ENCODE measurements around the gene DDC.

Gene DDC

GRCh38 chr7:50491943-50492342, 73.3 kb downstream of the DDC start:
- no peak for TF ChIP-seq CTCF (IDR thresholded peaks at IDR 0.05; ENCODE audit: control extremely low read depth, extremely low read depth, low read depth, missing control alignments)
- CTCF ChIA-PET, result interaction anchor here (1.1 to 2.4 kb wide), 3 partner anchors 14 to 23 kb away, joined by 3 to 7 read pairs (median 3); no protein-coding TSS in a partner anchor
- DNase-seq (ENCODE audit: extremely low spot score), result no peak
- POLR2A ChIA-PET, result no interaction called here

- DNase-seq (ENCODE audit: extremely low spot score), result no peak
- TF ChIP-seq CTCF (IDR thresholded peaks at IDR 0.05; ENCODE audit: control extremely low read depth, extremely low read depth, low read depth, missing control alignments), result no peak
- ChIA-PET CTCF (interaction anchor here (1.1 to 2.4 kb wide), 3 partner anchors 13 to 23 kb away, joined by 3 to 7 read pairs (median 3); no protein-coding TSS in a partner anchor), POLR2A (no interaction called here)
These were observed 74.0 kb downstream of the DDC start for GRCh38 chr7:50491209-50491608.

- TF ChIP-seq CTCF (IDR thresholded peaks at IDR 0.05; ENCODE audit: control extremely low read depth, extremely low read depth, low read depth, missing control alignments), result no peak
- no peak for DNase-seq (ENCODE audit: extremely low spot score)
- ChIA-PET CTCF (interaction anchor here (2.5 kb wide), 1 partner anchor 10 kb away, joined by 10 read pairs; no protein-coding TSS in a partner anchor), POLR2A (no interaction called here)
These were observed 76.8 kb downstream of the DDC start for GRCh38 chr7:50488379-50488778.

- TF ChIP-seq CTCF (IDR thresholded peaks at IDR 0.05; ENCODE audit: control extremely low read depth, extremely low read depth, low read depth, missing control alignments), result no peak
- CTCF ChIA-PET, result interaction anchor here (1.0 to 2.5 kb wide), 5 partner anchors 11 to 33 kb away, joined by 3 to 10 read pairs (median 4); no protein-coding TSS in a partner anchor
- DNase-seq (ENCODE audit: extremely low spot score), result no peak
These were observed 78.7 kb downstream of the DDC start for GRCh38 chr7:50486512-50486911.

GRCh38 chr7:50481867-50482266, 83.3 kb downstream of the DDC start:
- DNase-seq (ENCODE audit: extremely low spot score), result no peak
- TF ChIP-seq CTCF (IDR thresholded peaks at IDR 0.05; ENCODE audit: control extremely low read depth, extremely low read depth, low read depth, missing control alignments), result no peak
- POLR2A ChIA-PET, result no interaction called here
- CTCF ChIA-PET, result interaction anchor here (1.3 kb wide), 1 partner anchor 14 kb away, joined by 5 read pairs; no protein-coding TSS in a partner anchor

More at GRCh38 chr7:50486512-50486911, 78.7 kb downstream of the DDC start:
- POLR2A ChIA-PET, result interaction anchor here (0.7 kb wide), 1 partner anchor 30 kb away, joined by 3 read pairs; no protein-coding TSS in a partner anchor

GRCh38 chr7:50480797-50481196, 84.4 kb downstream of the DDC start:
- ChIA-PET CTCF (interaction anchor here (1.3 kb wide), 1 partner anchor 13 kb away, joined by 5 read pairs; no protein-coding TSS in a partner anchor), POLR2A (no interaction called here)
- DNase-seq (ENCODE audit: extremely low spot score), result no peak
- TF ChIP-seq CTCF (IDR thresholded peaks at IDR 0.05; ENCODE audit: control extremely low read depth, extremely low read depth, low read depth, missing control alignments), result no peak
